ENCODE results near the gene HNRNPAB.

The HNRNPAB gene

DNA sequence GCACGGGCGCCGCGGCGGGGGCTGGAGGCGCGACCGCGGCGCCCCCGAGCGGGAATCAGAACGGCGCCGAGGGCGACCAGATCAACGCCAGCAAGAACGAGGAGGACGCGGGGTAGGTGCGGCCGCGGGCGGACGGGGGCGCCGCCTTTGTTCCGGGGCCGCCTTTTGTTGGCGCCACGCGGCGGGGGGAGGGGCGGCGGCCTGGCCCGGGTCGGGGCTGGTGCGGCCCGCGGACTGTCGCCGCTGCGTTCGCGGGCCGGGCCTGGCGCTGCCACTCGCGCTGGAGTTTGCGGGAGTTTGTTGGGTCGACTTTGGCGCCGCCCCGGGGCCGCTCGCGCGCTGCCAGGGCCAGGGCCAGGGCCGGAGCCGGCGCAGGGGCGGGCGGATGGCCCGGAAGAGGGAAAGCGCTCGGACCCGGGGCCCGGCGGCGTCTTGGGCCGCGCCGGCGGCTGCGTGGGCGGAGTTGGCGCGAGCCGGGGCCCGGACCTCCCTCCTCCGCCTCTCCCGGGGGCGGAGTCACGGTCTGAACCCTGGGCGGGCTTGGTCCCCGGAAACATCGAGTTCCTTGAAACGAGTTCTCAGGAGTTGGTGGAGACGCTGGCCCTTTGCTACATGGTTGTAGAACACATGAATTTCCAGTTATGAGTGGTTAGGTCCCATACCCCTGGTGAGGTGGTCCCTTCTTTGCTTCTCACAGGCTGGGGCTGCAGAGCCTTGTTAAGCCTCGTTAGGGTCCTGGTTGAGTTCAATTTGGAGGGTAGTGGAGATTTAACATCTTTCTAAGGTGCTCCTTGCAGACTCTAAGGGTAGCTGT lies 809 bp downstream of the HNRNPAB start:
- peak overlapping the region; percentile 93 for H3K4me3 ChIP-seq (ENCODE audit: low read depth, low read length)

DNA sequence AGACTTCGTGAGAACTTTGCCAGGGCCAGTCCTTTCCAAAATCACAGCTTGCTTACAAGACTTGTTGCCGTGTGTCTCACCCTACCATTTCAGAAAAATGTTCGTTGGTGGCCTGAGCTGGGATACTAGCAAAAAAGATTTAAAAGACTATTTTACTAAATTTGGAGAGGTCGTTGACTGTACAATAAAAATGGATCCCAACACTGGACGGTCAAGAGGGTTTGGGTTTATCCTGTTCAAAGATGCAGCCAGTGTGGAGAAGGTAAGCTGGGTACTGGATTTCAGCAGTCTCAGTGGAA lies 1.4 kb downstream of the HNRNPAB start:
- TF ChIP-seq, protein P1, sequence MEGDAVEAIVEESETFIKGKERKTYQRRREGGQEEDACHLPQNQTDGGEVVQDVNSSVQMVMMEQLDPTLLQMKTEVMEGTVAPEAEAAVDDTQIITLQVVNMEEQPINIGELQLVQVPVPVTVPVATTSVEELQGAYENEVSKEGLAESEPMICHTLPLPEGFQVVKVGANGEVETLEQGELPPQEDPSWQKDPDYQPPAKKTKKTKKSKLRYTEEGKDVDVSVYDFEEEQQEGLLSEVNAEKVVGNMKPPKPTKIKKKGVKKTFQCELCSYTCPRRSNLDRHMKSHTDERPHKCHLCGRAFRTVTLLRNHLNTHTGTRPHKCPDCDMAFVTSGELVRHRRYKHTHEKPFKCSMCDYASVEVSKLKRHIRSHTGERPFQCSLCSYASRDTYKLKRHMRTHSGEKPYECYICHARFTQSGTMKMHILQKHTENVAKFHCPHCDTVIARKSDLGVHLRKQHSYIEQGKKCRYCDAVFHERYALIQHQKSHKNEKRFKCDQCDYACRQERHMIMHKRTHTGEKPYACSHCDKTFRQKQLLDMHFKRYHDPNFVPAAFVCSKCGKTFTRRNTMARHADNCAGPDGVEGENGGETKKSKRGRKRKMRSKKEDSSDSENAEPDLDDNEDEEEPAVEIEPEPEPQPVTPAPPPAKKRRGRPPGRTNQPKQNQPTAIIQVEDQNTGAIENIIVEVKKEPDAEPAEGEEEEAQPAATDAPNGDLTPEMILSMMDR (IDR thresholded peaks at IDR 0.05; ENCODE audit: insufficient read depth, low read length, missing control alignments): no peak
- ChIA-PET POLR2A (no interaction called here), CTCF (no interaction called here)
- no peak for DNase-seq (ENCODE audit: low read depth, low spot score)
- peak overlapping the region; percentile 93 for H3K4me3 ChIP-seq (ENCODE audit: low read depth, low read length)

More for the DNA sequence above, 809 bp downstream of the HNRNPAB start:
- no peak for DNase-seq (ENCODE audit: low read depth, low spot score)
- ChIA-PET CTCF (no interaction called here), POLR2A (interaction anchor here (0.6 to 1.5 kb wide), 9 partner anchors 9 to 127 kb away, joined by 3 to 30 read pairs (median 6); partner anchors contain the start of genes NHP2 and PHYKPL)
- TF ChIP-seq, protein P1 (IDR thresholded peaks at IDR 0.05; ENCODE audit: insufficient read depth, low read length, missing control alignments): no peak

DNA sequence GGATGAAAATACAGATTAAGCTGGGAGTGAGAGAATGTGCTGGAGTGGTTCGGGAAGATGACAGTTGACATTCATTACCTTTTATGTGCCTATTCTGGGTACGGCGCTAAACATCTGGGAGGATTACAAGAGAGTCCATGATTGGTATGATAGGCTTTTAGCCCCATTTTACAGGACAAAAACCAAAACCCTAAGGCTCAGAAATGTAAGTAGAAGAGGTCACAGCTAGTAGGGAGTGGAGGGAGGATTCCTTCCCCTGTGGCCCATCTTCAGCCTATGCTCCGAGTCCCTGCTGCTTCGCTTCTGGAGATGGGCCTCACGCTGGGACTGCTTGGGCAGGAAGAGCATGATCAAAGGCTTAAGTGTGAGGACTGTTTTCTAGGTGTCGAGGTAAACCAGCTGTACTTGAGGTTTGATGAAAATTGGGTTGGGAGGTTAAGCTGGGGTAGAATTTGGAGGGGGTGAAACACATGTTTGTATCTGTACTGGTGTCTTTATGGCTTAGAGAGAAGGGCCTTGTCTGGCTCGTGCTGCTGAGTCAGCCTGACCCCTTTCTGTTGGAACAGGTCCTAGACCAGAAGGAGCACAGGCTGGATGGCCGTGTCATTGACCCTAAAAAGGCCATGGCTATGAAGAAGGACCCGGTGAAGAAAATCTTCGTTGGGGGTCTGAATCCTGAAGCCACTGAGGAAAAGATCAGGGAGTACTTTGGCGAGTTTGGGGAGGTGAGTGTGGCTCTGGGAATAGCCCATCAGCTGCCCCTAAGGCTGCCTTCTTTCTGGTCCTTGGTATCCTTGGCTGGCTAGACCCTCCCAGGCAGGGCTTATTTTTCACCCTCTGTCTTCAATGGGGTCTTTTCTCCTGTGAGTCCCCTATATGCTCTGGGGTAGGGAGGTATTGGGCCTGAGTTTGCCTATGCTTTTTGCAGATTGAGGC lies 2.1 kb downstream of the HNRNPAB start:
- TF ChIP-seq, protein P1 (IDR thresholded peaks at IDR 0.05; ENCODE audit: insufficient read depth, low read length, missing control alignments): no peak
- no peak for DNase-seq (ENCODE audit: low read depth, low spot score)
- H3K4me3 ChIP-seq (ENCODE audit: low read depth, low read length): peak overlapping the region; percentile 93
- CTCF ChIA-PET: interaction anchor here (1.3 kb wide), 1 partner anchor 10 kb away, joined by 3 read pairs; no protein-coding TSS in a partner anchor
- POLR2A ChIA-PET: interaction anchor here (0.8 kb wide), 1 partner anchor 23 kb away, joined by 3 read pairs; no protein-coding TSS in a partner anchor

DNA sequence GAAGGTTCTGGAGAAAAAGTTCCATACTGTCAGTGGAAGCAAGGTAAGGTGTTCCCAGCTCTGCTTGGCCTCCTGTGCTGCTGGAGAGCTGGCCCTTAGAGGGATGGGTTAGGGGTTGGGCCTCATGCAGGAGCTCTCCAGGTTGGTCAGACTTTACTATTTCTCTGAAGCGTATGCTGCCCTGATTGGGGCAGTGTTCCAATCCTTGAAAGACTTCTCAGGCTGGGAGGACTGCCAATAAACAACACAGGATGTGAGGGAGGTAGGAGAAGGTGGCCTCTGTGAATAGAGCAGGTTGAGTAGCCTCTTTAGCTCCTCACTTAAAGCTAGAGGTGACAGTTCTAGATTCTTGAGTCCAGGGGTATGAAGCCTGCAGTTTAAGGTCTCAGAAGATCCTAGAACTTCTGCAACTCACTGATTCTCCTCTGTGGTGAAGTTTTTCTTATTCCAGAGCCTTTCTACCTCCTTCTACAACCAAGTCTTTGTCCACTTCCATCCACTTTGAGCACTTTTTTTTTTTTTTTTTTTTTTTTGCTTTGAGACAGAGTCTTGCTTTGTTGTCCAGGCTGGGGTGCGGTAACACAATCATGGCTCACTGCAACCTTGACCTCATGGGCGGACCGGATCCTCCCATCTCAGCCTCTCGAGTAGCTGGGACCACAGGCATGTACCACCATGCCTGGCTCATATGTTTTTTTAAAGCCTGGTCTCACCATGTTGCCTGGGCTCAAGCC lies 3.0 kb downstream of the HNRNPAB start:
- ChIA-PET CTCF (interaction anchor here (1.3 kb wide), 1 partner anchor 9 kb away, joined by 3 read pairs; no protein-coding TSS in a partner anchor), POLR2A (interaction anchor here (0.8 kb wide), 1 partner anchor 23 kb away, joined by 3 read pairs; no protein-coding TSS in a partner anchor)
- TF ChIP-seq, protein P1 (IDR thresholded peaks at IDR 0.05; ENCODE audit: insufficient read depth, low read length, missing control alignments): no peak
- peak overlapping the region; percentile 3; the same call in 1 of the 2 replicates for H3K4me3 ChIP-seq (ENCODE audit: low read depth, low read length)
- no peak for DNase-seq (ENCODE audit: low read depth, low spot score)

DNA sequence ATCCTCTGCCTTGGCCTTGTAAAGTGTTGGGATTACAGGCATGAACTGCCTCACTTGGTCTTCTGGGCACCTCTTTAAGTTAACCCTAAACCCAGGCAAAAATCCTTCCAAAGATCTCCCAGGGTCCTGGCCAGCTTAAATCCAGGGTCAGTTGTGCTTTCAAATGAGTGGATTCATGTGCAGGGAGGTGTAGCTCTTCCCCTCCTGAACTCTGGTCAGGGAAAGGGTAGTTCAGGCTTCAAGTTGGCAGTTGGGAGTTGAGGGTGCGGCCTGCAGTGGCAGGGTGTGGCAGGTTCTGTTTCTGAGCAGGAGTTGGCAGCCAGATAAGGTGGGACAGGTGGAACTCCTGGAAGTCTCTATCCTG lies 3.6 kb downstream of the HNRNPAB start:
- ChIA-PET CTCF (interaction anchor here (1.3 kb wide), 1 partner anchor 8 kb away, joined by 3 read pairs; no protein-coding TSS in a partner anchor), POLR2A (no interaction called here)
- TF ChIP-seq, protein P1 (IDR thresholded peaks at IDR 0.05; ENCODE audit: insufficient read depth, low read length, missing control alignments): no peak
- no peak overlapping the region for H3K4me3 ChIP-seq (ENCODE audit: low read depth, low read length)
- DNase-seq (ENCODE audit: low read depth, low spot score): no peak

All from AG04449 (cell line).